GM19395 (cell line): ENCODE results near the gene LYPLA2.
A peak's percentile ranks its signal among the peaks of the same experiment; 100 is the strongest.
"Not testable (repeated sequence)": the region's sequence is repeated elsewhere in the genome, so short reads cannot be mapped to it uniquely, and the experiment has no call there.

Experiments used
- ATAC-seq: cut with Tn5 transposase; IDR thresholded peaks from one replicate; pipeline ENCODE4 v1.9.1; 2021; ENCODE audit warnings: mild to moderate bottlenecking, moderate library complexity; ENCODE audit not compliant: unreplicated experiment

LYPLA2 gene

DNA sequence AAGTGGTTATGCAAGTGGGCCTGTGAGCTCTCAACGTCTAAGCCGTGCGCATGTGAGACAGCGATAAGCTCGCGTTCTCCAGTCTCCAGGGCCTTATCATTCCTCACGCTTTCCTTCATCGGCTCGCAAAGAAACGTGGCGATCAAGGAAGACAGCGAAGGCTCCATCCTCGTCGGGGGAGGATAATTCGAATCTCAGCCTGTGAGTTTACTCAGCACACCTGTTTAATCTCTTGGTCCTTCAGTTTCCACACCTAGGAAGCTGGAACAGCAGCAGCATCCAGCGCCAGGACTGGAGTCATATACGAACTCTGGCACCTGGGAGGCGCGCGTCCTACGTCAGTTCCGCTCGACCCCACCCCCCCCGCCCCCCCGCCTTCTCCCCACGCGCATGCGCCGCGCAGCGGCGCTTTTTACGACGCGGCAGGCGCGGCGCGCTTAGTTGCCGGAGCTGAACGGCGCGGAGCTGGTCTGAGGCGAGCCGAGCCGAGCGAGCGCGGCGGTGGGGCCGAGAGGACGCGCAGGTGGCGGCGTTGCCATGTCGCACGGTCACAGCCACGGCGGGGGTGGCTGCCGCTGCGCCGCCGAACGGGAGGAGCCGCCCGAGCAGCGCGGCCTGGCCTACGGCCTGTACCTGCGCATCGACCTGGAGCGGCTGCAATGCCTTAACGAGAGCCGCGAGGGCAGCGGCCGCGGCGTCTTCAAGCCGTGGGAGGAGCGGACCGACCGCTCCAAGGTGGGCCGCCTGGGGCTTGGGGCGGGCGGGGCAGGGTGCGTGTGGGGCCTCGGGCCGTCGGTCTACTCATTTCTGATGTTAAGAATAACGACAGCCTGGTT is 12.7 kb upstream of the LYPLA2 start, which contains the start of gene PITHD1:
Gene PITHD1, plus strand, starts transcription at position 440 of the 836 bp plus-strand sequence. Its CDS starts 98 bp downstream, at position 538.
- ATAC-seq: peak; percentile 68

DNA sequence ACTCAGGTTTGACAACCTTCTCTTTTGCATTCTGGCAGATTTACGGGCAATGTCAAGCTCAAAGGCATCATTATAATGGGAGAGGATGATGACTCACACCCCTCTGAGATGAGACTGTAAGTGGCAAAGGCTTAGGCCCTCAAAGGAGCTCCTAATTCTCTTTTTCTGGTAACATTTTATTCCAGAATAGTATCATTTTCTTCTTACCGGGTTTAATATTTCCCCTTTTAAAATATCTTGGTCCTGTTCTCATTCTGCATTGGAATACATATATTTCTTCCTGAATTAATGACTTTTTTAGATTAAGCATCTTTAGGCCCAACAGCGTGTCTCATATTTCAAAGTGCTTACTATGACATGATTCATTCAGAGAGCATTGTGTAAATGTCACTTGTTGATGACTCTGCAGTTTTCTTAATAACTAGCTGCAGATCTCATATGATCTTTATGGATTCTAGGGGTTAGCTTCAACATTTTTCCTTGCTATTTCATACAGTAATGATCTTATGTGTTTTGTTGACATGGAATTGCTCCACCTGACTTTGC is 11.0 kb upstream of the LYPLA2 start:
- ATAC-seq: no peak

DNA sequence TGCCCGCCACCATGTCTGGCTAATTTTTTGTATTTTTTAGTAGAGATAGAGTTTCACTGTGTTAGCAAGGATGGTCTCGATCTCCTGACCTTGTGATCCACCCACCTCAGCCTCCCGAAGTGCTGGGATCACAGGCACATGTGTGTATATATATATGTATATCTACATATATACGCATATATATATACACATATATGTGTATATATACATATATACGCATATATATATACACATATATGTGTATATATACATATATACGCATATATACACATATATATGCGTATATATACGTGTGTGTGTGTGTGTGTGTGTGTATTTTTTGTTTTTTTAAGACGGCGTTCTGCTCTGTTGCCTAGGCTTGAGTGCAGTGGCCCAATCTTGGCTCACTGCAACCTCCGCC is 7.8 kb upstream of the LYPLA2 start:
- ATAC-seq: not testable (repeated sequence)

DNA sequence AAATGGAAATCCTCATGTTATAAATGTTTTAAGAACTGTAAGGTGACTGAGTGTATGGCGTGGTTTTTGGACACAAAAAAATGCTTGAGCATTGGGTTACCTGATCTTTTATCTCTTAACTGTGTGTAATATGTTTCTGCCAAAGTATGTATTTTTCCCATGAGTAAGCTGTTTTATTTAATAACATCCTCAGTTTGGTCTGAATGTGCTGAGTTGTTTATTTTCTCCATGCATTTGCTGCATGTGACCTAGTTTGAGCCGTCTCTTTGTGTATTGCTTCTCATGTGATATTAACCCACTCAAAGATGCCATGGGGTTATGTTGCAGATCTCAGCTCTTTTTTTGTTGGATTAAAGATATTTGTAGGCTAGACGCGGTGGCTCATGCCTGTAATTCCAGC is 6.1 kb upstream of the LYPLA2 start:
- ATAC-seq: no peak

- no peak for ATAC-seq
Observed at GRCh38 chr1:23787701-23788100, 3.2 kb upstream of the LYPLA2 start.

DNA sequence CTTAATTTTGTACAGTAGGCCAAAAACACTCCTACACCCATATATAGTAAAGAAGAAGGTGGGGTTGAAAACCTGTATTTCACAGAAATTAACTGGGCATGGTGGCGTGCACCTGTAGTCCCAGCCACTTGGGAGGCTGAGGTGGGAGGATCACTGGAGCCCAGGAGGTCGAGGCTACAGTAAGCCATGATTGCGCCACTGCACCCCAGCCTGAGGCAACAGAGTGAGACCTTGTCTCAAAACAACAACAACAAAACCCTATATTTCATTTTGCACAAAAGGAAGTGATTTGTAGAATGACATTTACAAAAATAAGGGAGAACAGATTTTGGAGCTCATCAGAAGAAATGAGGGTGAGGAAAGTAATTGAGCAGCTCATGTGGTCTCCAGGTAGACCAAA is 2.2 kb upstream of the LYPLA2 start:
- no peak for ATAC-seq

- peak; percentile 5 for ATAC-seq
Observed at GRCh38 chr1:23791516-23792047, 637 bp downstream of the LYPLA2 start.

GRCh38 chr1:23792151-23792945 is 1.4 kb downstream of the LYPLA2 start:
- no peak for ATAC-seq

DNA sequence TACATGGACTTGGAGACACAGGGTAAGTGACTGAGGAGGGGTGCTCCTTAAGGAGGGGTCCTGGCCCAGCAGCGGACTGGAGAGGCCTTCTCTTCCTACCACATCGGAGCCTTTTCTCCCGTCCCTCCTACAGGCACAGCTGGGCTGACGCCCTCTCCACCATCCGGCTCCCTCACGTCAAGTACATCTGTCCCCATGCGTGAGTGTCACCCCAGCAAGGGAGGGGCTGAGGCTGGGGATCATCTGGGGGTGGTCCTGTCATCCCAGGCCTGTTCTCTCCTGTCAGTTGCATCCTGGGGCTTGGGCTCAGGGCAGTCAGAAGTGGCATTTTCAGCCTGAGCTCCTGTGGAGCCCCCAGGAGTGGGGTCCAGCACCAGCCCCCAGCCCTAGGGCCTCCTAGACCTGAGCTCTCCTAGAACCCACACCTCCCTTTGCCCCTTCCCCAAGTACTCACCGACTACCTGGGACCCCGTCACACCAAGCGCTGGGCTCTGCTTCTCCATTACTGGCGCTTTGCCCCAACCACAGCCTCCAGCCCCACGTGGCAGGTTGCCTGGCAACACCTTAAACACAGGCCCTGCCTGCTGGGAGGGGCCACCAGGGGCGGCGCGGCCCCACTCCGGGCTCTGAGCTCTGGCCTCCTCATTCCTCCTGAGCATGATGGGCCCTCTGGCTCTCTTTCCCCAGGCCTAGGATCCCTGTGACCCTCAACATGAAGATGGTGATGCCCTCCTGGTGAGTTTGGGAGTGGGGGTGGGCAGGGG is 2.3 kb downstream of the LYPLA2 start:
- no peak for ATAC-seq

DNA sequence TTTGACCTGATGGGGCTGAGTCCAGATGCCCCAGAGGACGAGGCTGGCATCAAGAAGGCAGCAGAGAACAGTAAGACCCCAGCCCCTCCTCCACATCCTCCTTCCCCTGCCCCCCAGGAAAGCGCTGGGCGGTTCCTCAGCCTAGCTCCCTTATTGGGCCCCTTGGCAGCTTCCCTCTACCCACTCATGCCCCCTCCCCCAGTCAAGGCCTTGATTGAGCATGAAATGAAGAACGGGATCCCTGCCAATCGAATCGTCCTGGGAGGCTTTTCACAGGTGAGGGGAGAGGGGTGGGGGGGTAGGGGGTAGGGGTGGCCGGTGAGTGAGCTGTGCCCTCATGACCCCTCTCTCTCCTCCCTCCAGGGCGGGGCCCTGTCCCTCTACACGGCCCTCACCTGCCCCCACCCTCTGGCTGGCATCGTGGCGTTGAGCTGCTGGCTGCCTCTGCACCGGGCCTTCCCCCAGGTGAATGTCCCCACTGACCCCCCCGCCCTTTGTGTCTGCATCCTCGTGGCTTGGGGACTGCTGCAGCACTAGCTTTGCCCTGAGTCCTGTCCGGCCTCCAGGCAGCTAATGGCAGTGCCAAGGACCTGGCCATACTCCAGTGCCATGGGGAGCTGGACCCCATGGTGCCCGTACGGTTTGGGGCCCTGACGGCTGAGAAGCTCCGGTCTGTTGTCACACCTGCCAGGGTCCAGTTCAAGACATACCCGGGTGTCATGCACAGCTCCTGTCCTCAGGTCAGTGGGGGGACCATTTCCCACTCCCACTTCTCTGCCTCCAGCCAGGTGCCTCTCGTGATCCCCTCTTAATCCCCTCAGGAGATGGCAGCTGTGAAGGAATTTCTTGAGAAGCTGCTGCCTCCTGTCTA is 3.2 kb downstream of the LYPLA2 start:
- no peak for ATAC-seq

GRCh38 chr1:23794732-23795182 is 3.8 kb downstream of the LYPLA2 start:
- not testable (repeated sequence) for ATAC-seq

- ATAC-seq: no peak
Observed at GRCh38 chr1:23795676-23796465, 4.9 kb downstream of the LYPLA2 start.

GRCh38 chr1:23796466-23797271 is 5.7 kb downstream of the LYPLA2 start:
- no peak for ATAC-seq

GRCh38 chr1:23797478-23798448 is 6.8 kb downstream of the LYPLA2 start:
- ATAC-seq: no peak

- ATAC-seq: no peak
Observed at GRCh38 chr1:23798662-23799142, 7.8 kb downstream of the LYPLA2 start.

- ATAC-seq: no peak
Observed at GRCh38 chr1:23799255-23799569, 8.3 kb downstream of the LYPLA2 start.
